HEK293 (cell line): ENCODE measurements around the gene NKD1.

Experiments used
- CTCF ChIA-PET: fragments of 350-600 bp; formaldehyde crosslinking; extraction: SDS; loops from one replicate; lab custom pipeline; 2021; ENCODE audit warnings: antibody characterized with exemption; lab: Yijun Ruan, JAX
- POLR2A ChIA-PET: fragments of 300-600 bp; formaldehyde crosslinking; extraction: SDS; loops from one replicate; lab custom pipeline; 2020; ENCODE audit warnings: antibody characterized with exemption, inconsistent platforms; lab: Yijun Ruan, JAX
- H3K27ac ChIP-seq: fragments of 200-500 bp; sonication (Bioruptor generic); 2 replicates; pipeline ENCODE4 v1.5.1; 2014; ENCODE audit warnings: low read depth, low read length, control low read depth, inconsistent platforms; ENCODE audit errors: extremely low read depth
- H3K36me3 ChIP-seq, 2 experiments: fragments of 200-500 bp in 1 of 2; sonication (Bioruptor generic) in 1 of 2; 1 replicate in 1 of 2; 2 replicates in 1 of 2; pipeline ENCODE4 v1.5.1; 2014 to 2017; ENCODE audit warnings: inconsistent platforms in 2 of 2, low read length in 2 of 2; ENCODE audit not compliant: control insufficient read depth in 2 of 2, insufficient read depth in 1 of 2
- H3K4me1 ChIP-seq: fragments of 200-500 bp; sonication (Bioruptor generic); 2 replicates; pipeline ENCODE4 v1.5.1; 2014; ENCODE audit warnings: mild to moderate bottlenecking, low read length, inconsistent platforms; ENCODE audit not compliant: control insufficient read depth, insufficient read depth
- H3K4me3 ChIP-seq: 2 replicates; pipeline ENCODE4 v1.5.1; 2011; ENCODE audit warnings: low read depth, mild to moderate bottlenecking, control low read depth, low read length, moderate library complexity
- H3K9me3 ChIP-seq: fragments of 200-500 bp; sonication (Bioruptor generic); 2 replicates; pipeline ENCODE4 v1.5.1; 2014; ENCODE audit warnings: low read depth, low read length, inconsistent platforms; ENCODE audit not compliant: control insufficient read depth, insufficient read depth
- BCL6B ChIP-seq: fragments of 450-650 bp; formaldehyde crosslinking; IDR thresholded peaks from 2 replicates; pipeline ENCODE4 v1.5.1; 2017; ENCODE audit warnings: missing biosample characterization, missing genetic modification characterization
- GLIS2 ChIP-seq: fragments of 450-650 bp; formaldehyde crosslinking; IDR thresholded peaks from 2 replicates; pipeline ENCODE4 v1.5.1; 2016; ENCODE audit warnings: missing biosample characterization, missing genetic modification characterization
- KLF1 ChIP-seq: fragments of 450-650 bp; formaldehyde crosslinking; IDR thresholded peaks from 2 replicates; pipeline ENCODE4 v1.5.1; 2016; ENCODE audit warnings: missing biosample characterization, missing genetic modification characterization
- KLF10 ChIP-seq: fragments of 450-650 bp; IDR thresholded peaks from 2 replicates; pipeline ENCODE4 v1.5.1; 2018; ENCODE audit warnings: missing biosample characterization, mild to moderate bottlenecking, missing genetic modification characterization
- MEIS1 ChIP-seq: sonication (generic); formaldehyde crosslinking; IDR thresholded peaks from 2 replicates; pipeline ENCODE4 v1.8.1; 2022; ENCODE audit warnings: missing genetic modification reagents, mild to moderate bottlenecking, borderline replicate concordance
- OSR2 ChIP-seq: fragments of 450-650 bp; formaldehyde crosslinking; IDR thresholded peaks from 2 replicates; pipeline ENCODE4 v1.5.1; 2016; ENCODE audit warnings: missing biosample characterization, missing genetic modification characterization
- SP3 ChIP-seq: fragments of 450-650 bp; formaldehyde crosslinking; IDR thresholded peaks from 2 replicates; pipeline ENCODE4 v1.5.1; 2016; ENCODE audit warnings: missing biosample characterization, missing genetic modification characterization
- TCF7L2 ChIP-seq: IDR thresholded peaks from 2 replicates; pipeline ENCODE4 v1.6.1; 2011; ENCODE audit warnings: low read depth, mild to moderate bottlenecking, inconsistent platforms, low read length, moderate library complexity, borderline replicate concordance
- YY1 ChIP-seq: fragments of 450-650 bp; formaldehyde crosslinking; IDR thresholded peaks from 2 replicates; pipeline ENCODE4 v1.5.1; 2018; ENCODE audit warnings: missing biosample characterization, missing genetic modification characterization
- ZBTB20 ChIP-seq: fragments of 450-650 bp; formaldehyde crosslinking; IDR thresholded peaks from 2 replicates; pipeline ENCODE4 v1.5.1; 2016; ENCODE audit warnings: missing biosample characterization, missing genetic modification characterization
- ZBTB8A ChIP-seq: fragments of 450-650 bp; formaldehyde crosslinking; IDR thresholded peaks from 2 replicates; pipeline ENCODE4 v1.5.1; 2016; ENCODE audit warnings: missing biosample characterization, missing genetic modification characterization
- ZFP37 ChIP-seq: fragments of 450-650 bp; formaldehyde crosslinking; IDR thresholded peaks from 2 replicates; pipeline ENCODE4 v1.5.1; 2016; ENCODE audit warnings: missing biosample characterization, missing genetic modification characterization
- ZNF112 ChIP-seq: fragments of 450-650 bp; formaldehyde crosslinking; IDR thresholded peaks from 2 replicates; pipeline ENCODE4 v1.5.0; 2017; ENCODE audit warnings: missing biosample characterization, missing genetic modification characterization
- ZNF133 ChIP-seq: fragments of 450-650 bp; formaldehyde crosslinking; IDR thresholded peaks from 2 replicates; pipeline ENCODE4 v1.5.1; 2016; ENCODE audit warnings: missing biosample characterization, missing genetic modification characterization
- ZNF155 ChIP-seq: fragments of 450-650 bp; formaldehyde crosslinking; IDR thresholded peaks from 2 replicates; pipeline ENCODE4 v1.5.1; 2016; ENCODE audit warnings: missing biosample characterization, missing genetic modification characterization
- ZNF157 ChIP-seq: fragments of 450-650 bp; formaldehyde crosslinking; IDR thresholded peaks from 2 replicates; pipeline ENCODE4 v1.5.1; 2016; ENCODE audit warnings: missing biosample characterization, missing genetic modification characterization
- ZNF362 ChIP-seq: fragments of 450-650 bp; formaldehyde crosslinking; IDR thresholded peaks from 2 replicates; pipeline ENCODE4 v1.5.1; 2016; ENCODE audit warnings: missing biosample characterization, missing genetic modification characterization
- ZNF398 ChIP-seq: fragments of 450-650 bp; formaldehyde crosslinking; IDR thresholded peaks from 2 replicates; pipeline ENCODE4 v1.5.1; 2017; ENCODE audit warnings: missing biosample characterization, missing genetic modification characterization
- ZNF404 ChIP-seq: fragments of 450-650 bp; formaldehyde crosslinking; IDR thresholded peaks from 2 replicates; pipeline ENCODE4 v1.5.1; 2017; ENCODE audit warnings: missing biosample characterization, missing genetic modification characterization
- ZNF518A ChIP-seq: fragments of 450-650 bp; formaldehyde crosslinking; conservative IDR thresholded peaks from 2 replicates; pipeline ENCODE4 v1.5.1; 2016; ENCODE audit warnings: low read depth, missing biosample characterization, missing genetic modification characterization
- ZNF670 ChIP-seq: fragments of 450-650 bp; formaldehyde crosslinking; IDR thresholded peaks from 2 replicates; pipeline ENCODE4 v1.5.1; 2016; ENCODE audit warnings: missing biosample characterization, missing genetic modification characterization, low read depth
- ZNF701 ChIP-seq: fragments of 450-650 bp; formaldehyde crosslinking; IDR thresholded peaks from 2 replicates; pipeline ENCODE4 v1.5.1; 2016; ENCODE audit warnings: missing biosample characterization, missing genetic modification characterization

The NKD1 gene

GRCh38 chr16:50548125-50548908 lies at the start of gene NKD1:
NKD1 (plus strand) TSS chr16:50548396; CDS start chr16:50548554, 158 bp downstream.
- ChIA-PET CTCF (no interaction called here), POLR2A (no interaction called here)
- H3K36me3 ChIP-seq: no peaks in the 10 kb centered on the region
- peak within 1 kb of the TSS; percentile 48 for H3K4me3 ChIP-seq
- H3K4me1 ChIP-seq: no peaks in the 10 kb centered on the region
- H3K9me3 ChIP-seq: no peaks in the 10 kb centered on the region
- TF ChIP-seq SP3: peak; percentile 31; the same call in 1 of the 2 replicates
- peak; percentile 19; the same call in 1 of the 2 replicates for TF ChIP-seq KLF10
- TF ChIP-seq ZNF398 (tag by site-specific recombination): no peak; the same call in 1 of the 2 replicates
- no peak for TF ChIP-seq ZNF701
- no peak for TF ChIP-seq GLIS2 (tag by site-specific recombination)
- TF ChIP-seq KLF1 (tag by site-specific recombination): peak; percentile 27; the same call in 1 of the 2 replicates
- peak; percentile 85 for TF ChIP-seq TCF7L2
- TF ChIP-seq ZNF157: no peak
- TF ChIP-seq ZNF404 (tag by site-specific recombination): no peak
- H3K27ac ChIP-seq: peak within 1 kb of the TSS; percentile 37; the same call in 1 of the 2 replicates

- Histone ChIP-seq H3K4me3 (no peak overlapping the region), H3K4me1 (no peaks in the 10 kb centered on the region), H3K9me3 (no peaks in the 10 kb centered on the region), H3K27ac (no peak overlapping the region), H3K36me3 (no peaks in the 10 kb centered on the region)
- TF ChIP-seq MEIS1 (CRISPR knock-in tag) (no peak), YY1 (tag by site-specific recombination) (no peak), OSR2 (tag by site-specific recombination) (no peak), ZFP37 (tag by site-specific recombination) (no peak), ZNF155 (tag by site-specific recombination) (no peak), ZNF112 (tag by site-specific recombination) (no peak), ZBTB20 (tag by site-specific recombination) (no peak)
- CTCF ChIA-PET: no interaction called here
- POLR2A ChIA-PET: no interaction called here
Observed at GRCh38 chr16:50498431-50499155, 49.6 kb upstream of the NKD1 start.

GRCh38 chr16:50499254-50499653 lies 48.9 kb upstream of the NKD1 start:
- Histone ChIP-seq H3K27ac (no peak overlapping the region), H3K4me3 (no peak overlapping the region), H3K36me3 (no peaks in the 10 kb centered on the region), H3K9me3 (no peaks in the 10 kb centered on the region), H3K4me1 (no peaks in the 10 kb centered on the region)
- CTCF ChIA-PET: no interaction called here
- POLR2A ChIA-PET: no interaction called here
- TF ChIP-seq BCL6B (tag by site-specific recombination) (no peak), ZNF518A (tag by site-specific recombination) (no peak), ZBTB8A (no peak), ZNF670 (tag by site-specific recombination) (no peak), ZNF133 (tag by site-specific recombination) (no peak), ZNF362 (tag by site-specific recombination) (no peak)
